AG09319 (cell line): ENCODE measurements around the gene PWP2.

Experiments
- DNase-seq: peaks from one replicate; pipeline ENCODE4 v3.0.0-alpha.2; 2010; ENCODE audit warnings: low read depth; ENCODE audit errors: extremely low read depth
- CTCF ChIP-seq: IDR thresholded peaks from 2 replicates; pipeline ENCODE4 v1.5.1; 2011; ENCODE audit warnings: low read depth, mild to moderate bottlenecking, inconsistent platforms, low read length, moderate library complexity

Gene PWP2

GRCh38 chr21:44064852-44065403 lies 42.3 kb upstream of the PWP2 start:
- no peak for DNase-seq
- no peak for TF ChIP-seq CTCF

- DNase-seq, result no peak
- TF ChIP-seq CTCF, result no peak
Measured at GRCh38 chr21:44065428-44065827, 41.8 kb upstream of the PWP2 start.

GRCh38 chr21:44066116-44066515 lies 41.1 kb upstream of the PWP2 start:
- TF ChIP-seq CTCF, result no peak

GRCh38 chr21:44067011-44067839 lies 40.0 kb upstream of the PWP2 start:
- no peak for TF ChIP-seq CTCF
- DNase-seq, result no peak

More at GRCh38 chr21:44066116-44066515, 41.1 kb upstream of the PWP2 start:
- no peak for DNase-seq

- TF ChIP-seq CTCF, result no peak
Measured at GRCh38 chr21:44070391-44070790, 36.8 kb upstream of the PWP2 start.

GRCh38 chr21:44071359-44072104 lies 35.7 kb upstream of the PWP2 start:
- DNase-seq, result no peak
- TF ChIP-seq CTCF, result no peak

More at GRCh38 chr21:44070391-44070790, 36.8 kb upstream of the PWP2 start:
- DNase-seq, result no peak

GRCh38 chr21:44072111-44072510 lies 35.1 kb upstream of the PWP2 start:
- no peak for DNase-seq
- TF ChIP-seq CTCF, result no peak
